ENCODE results near the gene PSME1. TPM values are rescaled to one million over a fixed set of nuclear protein-coding genes. Genes with fewer than 3 reads are reported as not detected.

PSME1 gene
- polyA plus RNA-seq, 1 donor (not counting 4 experiments of a cell fraction or from before 2014, with no cell fraction given) = 75.1 TPM

DNA sequence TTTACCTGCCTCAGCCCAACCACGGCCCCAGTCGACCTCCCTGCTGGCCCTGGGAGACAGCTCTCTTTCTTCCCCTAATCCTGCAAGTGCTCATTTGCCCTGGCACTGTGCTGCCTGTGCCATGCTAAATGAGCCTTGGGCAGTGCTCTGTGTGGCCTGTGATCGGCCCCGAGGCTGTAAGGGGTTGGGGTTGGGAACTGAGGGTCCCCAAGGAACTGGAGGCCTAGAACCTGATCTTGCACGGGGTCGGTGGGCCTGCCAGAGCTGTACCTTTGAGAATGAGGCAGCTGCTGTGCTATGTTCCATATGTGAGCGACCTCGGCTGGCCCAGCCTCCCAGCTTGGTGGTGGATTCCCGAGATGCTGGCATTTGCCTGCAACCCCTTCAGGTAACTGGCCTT, 14.1 kb downstream of the PSME1 start:
- Histone ChIP-seq H3K4me1 (ENCODE audit: control insufficient read depth, extremely low read depth, insufficient read depth, low read length) (peaks cover 19% of the 10 kb centered on the region), H3K4me3 (ENCODE audit: control insufficient read depth in 2 of 3, extremely low read depth in 1 of 3, insufficient read depth in 2 of 3, low read depth in 1 of 3, low read length in 3 of 3) (no peak overlapping the region), H3K36me3 (ENCODE audit: control insufficient read depth in 2 of 2, extremely low read depth in 1 of 2, insufficient read depth in 2 of 2, low read length in 2 of 2) (peaks cover 29 to 42% of the 10 kb centered on the region in 2 experiments), H3K27me3 (ENCODE audit: control insufficient read depth, extremely low read depth, insufficient read depth, low read length) (no peaks in the 10 kb centered on the region), H3K9me3 (ENCODE audit: control insufficient read depth, low read depth, low read length) (no peaks in the 10 kb centered on the region), H3K27ac (ENCODE audit: control insufficient read depth, insufficient read depth, low read length) (no peak overlapping the region), H2AFZ (ENCODE audit: control insufficient read depth, low read length) (no peak overlapping the region), H4K20me1 (ENCODE audit: control insufficient read depth, extremely low read depth, insufficient read depth, low read length) (no peaks in the 10 kb centered on the region), H3K79me2 (ENCODE audit: control insufficient read depth, insufficient read depth, low read length) (peaks cover 49% of the 10 kb centered on the region), H3K9ac (ENCODE audit: control insufficient read depth, extremely low read depth, insufficient read depth, low read length) (no peak overlapping the region), H3K9me1 (ENCODE audit: control insufficient read depth, extremely low read depth, insufficient read depth, low read length) (no peaks in the 10 kb centered on the region), H3K4me2 (ENCODE audit: control insufficient read depth, extremely low read depth, insufficient read depth, low read depth, low read length) (no peak overlapping the region)
- TF ChIP-seq, protein P1, sequence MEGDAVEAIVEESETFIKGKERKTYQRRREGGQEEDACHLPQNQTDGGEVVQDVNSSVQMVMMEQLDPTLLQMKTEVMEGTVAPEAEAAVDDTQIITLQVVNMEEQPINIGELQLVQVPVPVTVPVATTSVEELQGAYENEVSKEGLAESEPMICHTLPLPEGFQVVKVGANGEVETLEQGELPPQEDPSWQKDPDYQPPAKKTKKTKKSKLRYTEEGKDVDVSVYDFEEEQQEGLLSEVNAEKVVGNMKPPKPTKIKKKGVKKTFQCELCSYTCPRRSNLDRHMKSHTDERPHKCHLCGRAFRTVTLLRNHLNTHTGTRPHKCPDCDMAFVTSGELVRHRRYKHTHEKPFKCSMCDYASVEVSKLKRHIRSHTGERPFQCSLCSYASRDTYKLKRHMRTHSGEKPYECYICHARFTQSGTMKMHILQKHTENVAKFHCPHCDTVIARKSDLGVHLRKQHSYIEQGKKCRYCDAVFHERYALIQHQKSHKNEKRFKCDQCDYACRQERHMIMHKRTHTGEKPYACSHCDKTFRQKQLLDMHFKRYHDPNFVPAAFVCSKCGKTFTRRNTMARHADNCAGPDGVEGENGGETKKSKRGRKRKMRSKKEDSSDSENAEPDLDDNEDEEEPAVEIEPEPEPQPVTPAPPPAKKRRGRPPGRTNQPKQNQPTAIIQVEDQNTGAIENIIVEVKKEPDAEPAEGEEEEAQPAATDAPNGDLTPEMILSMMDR (optimal IDR thresholded peaks at IDR 0.05 in 1 of 3, IDR thresholded peaks at IDR 0.05 in 1 of 3, conservative IDR thresholded peaks at IDR 0.05 in 1 of 3; ENCODE audit: extremely low read depth in 1 of 3, insufficient read depth in 2 of 3, low read length in 3 of 3) = no peak
- TF ChIP-seq EZH2 (IDR thresholded peaks at IDR 0.05; ENCODE audit: low read length) = no peak
- no peak for FAIRE-seq
- DNase-seq (ENCODE audit: low read depth, low spot score) = no peak
- dilution Hi-C loops (cut with MboI; ENCODE audit: extremely low pct_ligation_motif_present, low sequenced_read_pairs) = no loop called here

- H3K27me3 ChIP-seq (ENCODE audit: control insufficient read depth, extremely low read depth, insufficient read depth, low read length) = no peaks in the 10 kb centered on the region
- H3K27ac ChIP-seq (ENCODE audit: control insufficient read depth, insufficient read depth, low read length) = no peak overlapping the region
- H2AFZ ChIP-seq (ENCODE audit: control insufficient read depth, low read length) = no peak overlapping the region
- H3K9ac ChIP-seq (ENCODE audit: control insufficient read depth, extremely low read depth, insufficient read depth, low read length) = no peak overlapping the region
- TF ChIP-seq, protein P1 (optimal IDR thresholded peaks at IDR 0.05 in 1 of 3, IDR thresholded peaks at IDR 0.05 in 1 of 3, conservative IDR thresholded peaks at IDR 0.05 in 1 of 3; ENCODE audit: extremely low read depth in 1 of 3, insufficient read depth in 2 of 3, low read length in 3 of 3) = no peak
- no peak for TF ChIP-seq EZH2 (IDR thresholded peaks at IDR 0.05; ENCODE audit: low read length)
- H3K4me2 ChIP-seq (ENCODE audit: control insufficient read depth, extremely low read depth, insufficient read depth, low read depth, low read length) = no peak overlapping the region
- H3K36me3 ChIP-seq (ENCODE audit: control insufficient read depth in 2 of 2, extremely low read depth in 1 of 2, insufficient read depth in 2 of 2, low read length in 2 of 2) = peaks cover 34 to 48% of the 10 kb centered on the region in 2 experiments
- no peaks in the 10 kb centered on the region for H3K9me3 ChIP-seq (ENCODE audit: control insufficient read depth, low read depth, low read length)
- H3K4me1 ChIP-seq (ENCODE audit: control insufficient read depth, extremely low read depth, insufficient read depth, low read length) = peaks cover 14% of the 10 kb centered on the region
- H4K20me1 ChIP-seq (ENCODE audit: control insufficient read depth, extremely low read depth, insufficient read depth, low read length) = no peaks in the 10 kb centered on the region
- H3K4me3 ChIP-seq (ENCODE audit: control insufficient read depth in 2 of 3, extremely low read depth in 1 of 3, insufficient read depth in 2 of 3, low read depth in 1 of 3, low read length in 3 of 3) = no peak overlapping the region
- dilution Hi-C loops (cut with MboI; ENCODE audit: extremely low pct_ligation_motif_present, low sequenced_read_pairs) = no loop called here
- H3K79me2 ChIP-seq (ENCODE audit: control insufficient read depth, insufficient read depth, low read length) = peaks cover 44% of the 10 kb centered on the region
- no peaks in the 10 kb centered on the region for H3K9me1 ChIP-seq (ENCODE audit: control insufficient read depth, extremely low read depth, insufficient read depth, low read length)
- FAIRE-seq (no peak), DNase-seq (ENCODE audit: low read depth, low spot score) (no peak)
Observed at GRCh38 chr14:24150567-24150966, 14.6 kb downstream of the PSME1 start.

Data from keratinocyte (primary cell).